ENCODE results near the gene OR2H1. TPM values are rescaled to one million over a fixed set of nuclear protein-coding genes. Genes with fewer than 3 reads are reported as not detected.

The OR2H1 gene
- total and polyA plus RNA-seq, 2 donors (not counting 1 experiment from before 2014, with no cell fraction given): not detected

- Histone ChIP-seq H2AFZ (ENCODE audit: insufficient read depth, low read depth, low read length, poor library complexity, severe bottlenecking) (no peak overlapping the region), H3K79me2 (ENCODE audit: control insufficient read depth, insufficient read depth, low read length) (no peaks in the 10 kb centered on the region), H4K20me1 (ENCODE audit: control insufficient read depth, insufficient read depth, low read length, poor library complexity, severe bottlenecking) (no peaks in the 10 kb centered on the region), H3K4me3 (ENCODE audit: control extremely low read depth in 1 of 5, extremely low read depth in 1 of 5, insufficient read depth in 1 of 5, low read depth in 2 of 5, low read length in 4 of 5) (no peak overlapping the region), H3K36me3 (replicated peaks in 1 of 2; ENCODE audit: control extremely low read depth in 1 of 2, control insufficient read depth in 1 of 2, extremely low read depth in 1 of 2, insufficient read depth in 2 of 2, low read length in 1 of 2) (no peaks in the 10 kb centered on the region), H3K4me1 (ENCODE audit: control insufficient read depth in 2 of 2, insufficient read depth in 2 of 2, low read length in 2 of 2) (no peaks in the 10 kb centered on the region), H3K27me3 (replicated peaks in 1 of 4; ENCODE audit: control extremely low read depth in 1 of 4, control insufficient read depth in 3 of 4, insufficient read depth in 4 of 4, low read length in 3 of 4) (peaks cover 0 to 3% (median 0%) of the 10 kb centered on the region in 4 experiments), H3K27ac (ENCODE audit: low read length in 2 of 2) (no peak overlapping the region), H3K9ac (ENCODE audit: low read length) (no peak overlapping the region), H3K4me2 (replicated peaks; ENCODE audit: low read depth, low read length, poor library complexity, severe bottlenecking) (no peak overlapping the region), H3K9me3 (ENCODE audit: control extremely low read depth in 1 of 3, control insufficient read depth in 2 of 3, insufficient read depth in 1 of 3, low read length in 2 of 3) (no peaks in the 10 kb centered on the region)
- Mint-ChIP-seq H3K4me3 (no peak overlapping the region), H3K27ac (no peak overlapping the region), H3K9me3 (ENCODE audit: insufficient read depth) (no peaks in the 10 kb centered on the region), H3K4me1 (no peaks in the 10 kb centered on the region), H3K27me3 (peaks cover 51% of the 10 kb centered on the region)
- ChIA-PET CTCF (no interaction called here), POLR2A (no interaction called here)
- 83% methylated on average over 1 of the region's 4 CpGs for WGBS (ENCODE audit: insufficient coverage)
- no peak for DNase-seq
- TF ChIP-seq EZH2 (IDR thresholded peaks at IDR 0.05; ENCODE audit: borderline replicate concordance, insufficient read depth, low read depth, low read length, poor library complexity, severe bottlenecking): no peak
- TF ChIP-seq, protein P1, sequence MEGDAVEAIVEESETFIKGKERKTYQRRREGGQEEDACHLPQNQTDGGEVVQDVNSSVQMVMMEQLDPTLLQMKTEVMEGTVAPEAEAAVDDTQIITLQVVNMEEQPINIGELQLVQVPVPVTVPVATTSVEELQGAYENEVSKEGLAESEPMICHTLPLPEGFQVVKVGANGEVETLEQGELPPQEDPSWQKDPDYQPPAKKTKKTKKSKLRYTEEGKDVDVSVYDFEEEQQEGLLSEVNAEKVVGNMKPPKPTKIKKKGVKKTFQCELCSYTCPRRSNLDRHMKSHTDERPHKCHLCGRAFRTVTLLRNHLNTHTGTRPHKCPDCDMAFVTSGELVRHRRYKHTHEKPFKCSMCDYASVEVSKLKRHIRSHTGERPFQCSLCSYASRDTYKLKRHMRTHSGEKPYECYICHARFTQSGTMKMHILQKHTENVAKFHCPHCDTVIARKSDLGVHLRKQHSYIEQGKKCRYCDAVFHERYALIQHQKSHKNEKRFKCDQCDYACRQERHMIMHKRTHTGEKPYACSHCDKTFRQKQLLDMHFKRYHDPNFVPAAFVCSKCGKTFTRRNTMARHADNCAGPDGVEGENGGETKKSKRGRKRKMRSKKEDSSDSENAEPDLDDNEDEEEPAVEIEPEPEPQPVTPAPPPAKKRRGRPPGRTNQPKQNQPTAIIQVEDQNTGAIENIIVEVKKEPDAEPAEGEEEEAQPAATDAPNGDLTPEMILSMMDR (IDR thresholded peaks at IDR 0.05): no peak
- intact Hi-C loops (cut with micrococcal nuclease): no loop called here
- ATAC-seq (ENCODE audit: low read depth): no peak
These were observed 40.0 kb downstream of the OR2H1 start for GRCh38 chr6:29496961-29497360.

- peaks cover 0 to 7% (median 2%) of the 10 kb centered on the region in 4 experiments for H3K27me3 ChIP-seq (replicated peaks in 1 of 4; ENCODE audit: control extremely low read depth in 1 of 4, control insufficient read depth in 3 of 4, insufficient read depth in 4 of 4, low read length in 3 of 4)
- Mint-ChIP-seq H3K9me3 (ENCODE audit: insufficient read depth) (no peaks in the 10 kb centered on the region), H3K4me1 (no peaks in the 10 kb centered on the region), H3K4me3 (no peak overlapping the region), H3K27ac (no peak overlapping the region), H3K27me3 (peaks cover 55% of the 10 kb centered on the region)
- H3K4me1 ChIP-seq (ENCODE audit: control insufficient read depth in 2 of 2, insufficient read depth in 2 of 2, low read length in 2 of 2): no peaks in the 10 kb centered on the region
- intact Hi-C loops (cut with micrococcal nuclease): no loop called here
- H2AFZ ChIP-seq (ENCODE audit: insufficient read depth, low read depth, low read length, poor library complexity, severe bottlenecking): no peak overlapping the region
- H3K4me2 ChIP-seq (replicated peaks; ENCODE audit: low read depth, low read length, poor library complexity, severe bottlenecking): no peak overlapping the region
- ChIA-PET CTCF (no interaction called here), POLR2A (no interaction called here)
- no peaks in the 10 kb centered on the region for H3K36me3 ChIP-seq (replicated peaks in 1 of 2; ENCODE audit: control extremely low read depth in 1 of 2, control insufficient read depth in 1 of 2, extremely low read depth in 1 of 2, insufficient read depth in 2 of 2, low read length in 1 of 2)
- H3K4me3 ChIP-seq (ENCODE audit: control extremely low read depth in 1 of 5, extremely low read depth in 1 of 5, insufficient read depth in 1 of 5, low read depth in 2 of 5, low read length in 4 of 5): no peak overlapping the region
- no peak overlapping the region for H3K27ac ChIP-seq (ENCODE audit: low read length in 2 of 2)
- no peak for DNase-seq
- no peaks in the 10 kb centered on the region for H3K9me3 ChIP-seq (ENCODE audit: control extremely low read depth in 1 of 3, control insufficient read depth in 2 of 3, insufficient read depth in 1 of 3, low read length in 2 of 3)
- no peaks in the 10 kb centered on the region for H4K20me1 ChIP-seq (ENCODE audit: control insufficient read depth, insufficient read depth, low read length, poor library complexity, severe bottlenecking)
- H3K9ac ChIP-seq (ENCODE audit: low read length): no peak overlapping the region
- no peak for ATAC-seq (ENCODE audit: low read depth)
- 73% methylated on average over 4 of the region's 5 CpGs for WGBS (ENCODE audit: insufficient coverage)
- no peaks in the 10 kb centered on the region for H3K79me2 ChIP-seq (ENCODE audit: control insufficient read depth, insufficient read depth, low read length)
- TF ChIP-seq, protein P1 (IDR thresholded peaks at IDR 0.05): no peak
These were observed 42.7 kb downstream of the OR2H1 start for GRCh38 chr6:29499704-29500103.

Data from B cell (primary cell).